Stimulated activated CD4-positive, alpha-beta T cell treated with anti-CD3 and anti-CD28 coated beads, Interleukin-12 subunit alpha, Interleukin-12 subunit beta, amount 100 ng/mL, for 4 hours (primary cell): Measurements from ENCODE around the gene HAUS8.
"Not testable (repeated sequence)": the region's sequence is repeated elsewhere in the genome, so short reads cannot be mapped to it uniquely, and the experiment has no call there.

Experiments used
- DNase-seq: peaks from one replicate; pipeline ENCODE4 v3.0.0-alpha.2; 2020

The HAUS8 gene, protein sequence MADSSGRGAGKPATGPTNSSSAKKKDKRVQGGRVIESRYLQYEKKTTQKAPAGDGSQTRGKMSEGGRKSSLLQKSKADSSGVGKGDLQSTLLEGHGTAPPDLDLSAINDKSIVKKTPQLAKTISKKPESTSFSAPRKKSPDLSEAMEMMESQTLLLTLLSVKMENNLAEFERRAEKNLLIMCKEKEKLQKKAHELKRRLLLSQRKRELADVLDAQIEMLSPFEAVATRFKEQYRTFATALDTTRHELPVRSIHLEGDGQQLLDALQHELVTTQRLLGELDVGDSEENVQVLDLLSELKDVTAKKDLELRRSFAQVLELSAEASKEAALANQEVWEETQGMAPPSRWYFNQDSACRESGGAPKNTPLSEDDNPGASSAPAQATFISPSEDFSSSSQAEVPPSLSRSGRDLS

DNA sequence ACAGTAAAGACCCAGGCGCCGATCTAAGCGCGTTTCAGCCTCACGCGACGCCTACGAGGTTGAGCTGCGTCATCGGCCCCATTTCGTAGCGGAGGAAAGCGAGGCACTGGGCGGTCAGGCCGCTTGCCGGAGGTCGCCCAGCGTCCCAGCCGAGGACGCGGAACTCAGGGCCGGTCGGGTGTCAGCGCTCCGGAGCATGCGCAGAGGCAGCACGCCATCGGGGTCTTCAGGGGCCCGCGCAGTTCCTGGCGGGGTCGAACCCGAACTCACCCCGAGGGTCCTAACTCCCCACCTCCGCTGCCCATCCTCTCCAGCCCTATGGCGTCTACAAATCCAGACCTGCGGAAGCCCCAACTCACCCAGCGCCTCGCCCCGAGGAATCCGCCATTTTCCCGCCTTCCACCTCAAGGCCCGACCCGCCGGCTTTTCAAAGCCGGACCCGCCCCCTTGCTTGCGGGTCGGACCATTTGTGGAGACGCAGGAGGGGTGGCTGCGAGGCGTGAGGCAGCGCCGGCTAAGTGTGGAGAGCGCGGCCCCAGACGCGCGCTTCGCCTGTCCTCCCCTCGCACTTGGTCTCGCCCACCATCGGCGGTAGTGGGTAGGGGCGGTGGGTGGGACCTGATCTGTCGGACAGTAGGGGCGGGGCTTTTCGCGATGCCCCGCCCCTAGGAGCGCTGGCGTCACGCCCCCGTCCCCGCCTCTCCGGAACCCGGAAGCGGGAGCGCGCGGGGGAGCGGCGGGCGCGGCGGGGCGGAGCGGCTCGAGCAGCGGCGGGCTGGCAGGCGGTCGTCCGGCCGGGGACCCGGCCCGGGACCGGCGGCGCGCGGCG lies at the start of gene HAUS8, which contains the start of gene MYO9B:
Gene HAUS8 (minus strand): TSS at position 418 of the 829 bp plus-strand sequence. CDS start 30 bp downstream, at position 388.
Gene MYO9B (plus strand): TSS at position 743 of the 829 bp plus-strand sequence. CDS start 25,941 bp downstream, outside the sequence.
- DNase-seq = peak; percentile 97

DNA sequence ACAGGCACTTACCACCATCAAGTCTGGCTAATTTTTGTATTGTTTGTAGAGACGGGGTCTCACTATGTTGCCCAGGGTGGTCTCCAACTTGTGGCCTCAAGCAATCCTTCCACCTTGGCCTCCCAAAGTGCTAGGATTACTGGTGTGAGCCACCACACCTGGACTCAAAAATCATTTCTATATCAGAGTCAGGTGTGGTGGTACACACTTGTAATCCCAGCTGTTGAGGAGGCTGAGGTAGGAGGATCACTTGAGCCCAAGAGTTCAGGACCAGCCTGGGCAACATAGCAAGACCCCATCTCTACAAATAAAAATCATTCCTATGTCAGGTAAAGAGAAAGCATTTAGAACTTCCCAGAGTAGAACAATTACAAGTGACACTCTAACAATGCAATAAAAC lies 48.8 kb upstream of the HAUS8 start:
- no peak for DNase-seq

DNA sequence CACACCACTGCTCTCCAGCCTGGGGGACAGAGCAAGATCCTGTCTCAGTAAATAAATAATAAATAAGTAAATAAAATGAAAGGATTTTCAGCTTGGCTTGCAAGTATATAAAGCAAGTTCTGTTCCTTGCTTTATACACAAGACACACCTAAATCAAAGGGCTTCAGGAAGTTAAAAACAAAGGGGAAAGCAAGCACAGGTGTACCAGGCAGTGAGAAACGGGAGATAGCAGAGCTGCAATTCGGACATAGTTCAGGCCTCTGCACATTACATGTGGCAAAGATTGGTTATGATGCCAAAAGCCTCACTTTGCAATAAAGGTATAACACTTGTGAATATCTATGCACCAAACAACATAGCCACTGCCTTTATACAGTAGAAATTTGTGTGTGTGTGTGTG lies 47.8 kb upstream of the HAUS8 start:
- no peak for DNase-seq

DNA sequence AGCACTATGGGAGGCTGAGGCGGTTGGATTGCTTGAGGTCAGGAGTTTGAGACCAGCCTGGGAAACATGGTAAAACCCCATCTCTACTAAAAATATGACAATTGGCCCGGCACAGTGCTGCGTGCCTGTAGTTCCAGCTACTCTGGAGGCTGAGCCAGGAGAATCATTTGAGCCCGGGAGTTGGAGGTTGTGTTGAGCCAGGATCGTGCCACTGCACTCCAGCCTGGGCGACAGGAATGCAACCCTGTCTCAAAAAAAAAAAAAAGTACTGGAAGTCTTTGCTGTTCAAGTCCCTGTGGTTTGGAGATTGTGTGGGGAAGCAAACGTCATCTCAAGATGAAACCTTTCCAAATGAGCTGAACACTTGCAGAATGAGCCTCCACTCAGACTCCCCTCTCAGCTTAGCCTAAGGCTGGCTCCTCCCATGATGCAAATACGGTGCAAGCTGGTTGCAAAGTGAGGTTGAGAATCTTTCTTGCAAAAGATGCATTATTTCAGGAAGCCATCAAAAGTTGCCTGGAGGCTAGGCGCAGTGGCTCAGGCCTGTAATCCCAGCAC lies 46.6 kb upstream of the HAUS8 start:
- no peak for DNase-seq

DNA sequence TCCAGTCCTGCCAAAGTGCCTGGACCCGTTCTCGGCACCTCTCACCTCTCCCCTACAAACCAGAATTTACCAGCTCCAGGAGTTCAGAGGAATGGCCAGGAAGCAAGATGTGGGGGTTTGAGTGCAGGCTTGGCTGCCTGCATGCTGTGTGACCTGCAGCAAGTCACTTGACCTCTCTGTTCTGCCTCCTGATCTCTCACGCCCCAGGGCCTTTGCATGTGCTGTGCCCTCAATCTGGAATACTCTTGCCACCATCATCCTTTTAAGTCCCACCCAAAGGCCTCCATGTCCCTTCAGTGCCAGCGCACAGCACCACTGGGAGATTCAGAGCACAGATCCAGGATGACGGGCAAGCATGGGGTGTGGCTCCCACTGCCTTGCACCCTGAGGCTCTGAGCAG lies 43.7 kb upstream of the HAUS8 start:
- DNase-seq = no peak

DNA sequence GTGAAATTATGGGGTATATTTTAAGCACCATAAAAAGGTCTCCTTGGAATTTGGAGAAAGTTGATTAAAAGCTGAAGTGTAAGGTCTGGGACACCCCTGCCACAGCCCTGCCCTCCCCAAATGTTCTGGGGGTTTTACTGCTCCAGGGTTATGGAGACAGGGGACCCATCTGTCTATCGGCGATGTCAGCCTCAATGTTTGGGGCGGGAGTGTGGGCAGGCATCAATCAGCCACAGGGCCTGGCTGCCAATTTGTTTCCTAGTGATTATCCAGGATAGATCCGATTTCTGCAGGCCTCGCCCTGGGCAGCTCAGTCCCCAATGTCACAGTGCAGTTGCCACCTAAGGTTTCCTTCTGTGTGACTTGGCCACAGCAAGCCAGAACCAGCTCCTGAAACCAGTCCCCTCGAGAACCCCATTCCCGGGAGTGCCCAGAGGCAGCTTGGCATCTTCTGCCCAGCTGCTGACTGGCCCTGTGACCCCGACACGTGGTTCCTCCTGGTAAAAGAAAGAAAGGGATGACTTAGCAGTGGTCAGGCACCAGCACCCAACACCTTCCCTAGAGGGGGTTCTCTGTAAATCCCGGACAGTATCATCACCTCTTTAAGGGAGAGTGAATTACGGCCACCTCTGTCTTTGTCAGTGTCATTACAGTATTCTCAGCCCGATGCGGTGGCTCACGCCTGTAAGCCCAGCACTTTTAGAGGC lies 41.9 kb upstream of the HAUS8 start:
- no peak for DNase-seq

DNA sequence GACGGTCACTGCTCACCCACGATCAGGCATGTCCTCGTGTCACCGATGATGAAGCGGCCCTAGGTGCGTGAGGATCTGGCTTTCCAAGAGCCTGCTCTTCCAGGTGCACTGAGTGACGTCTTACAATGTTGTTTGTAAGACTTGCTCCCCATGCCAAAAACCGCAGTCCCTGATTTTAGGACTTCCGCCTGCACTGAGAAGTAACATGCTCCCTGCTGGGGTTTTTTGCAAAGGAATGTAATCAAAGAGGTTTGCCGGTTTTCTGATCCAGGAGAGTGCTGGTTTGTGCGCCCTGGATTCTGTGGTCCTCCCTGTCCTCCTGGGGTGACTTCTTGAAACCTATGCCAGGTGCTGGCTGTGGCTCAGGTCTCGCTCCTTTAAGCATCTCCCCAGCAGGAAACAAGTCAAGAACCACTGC lies 39.2 kb upstream of the HAUS8 start:
- no peak for DNase-seq

DNA sequence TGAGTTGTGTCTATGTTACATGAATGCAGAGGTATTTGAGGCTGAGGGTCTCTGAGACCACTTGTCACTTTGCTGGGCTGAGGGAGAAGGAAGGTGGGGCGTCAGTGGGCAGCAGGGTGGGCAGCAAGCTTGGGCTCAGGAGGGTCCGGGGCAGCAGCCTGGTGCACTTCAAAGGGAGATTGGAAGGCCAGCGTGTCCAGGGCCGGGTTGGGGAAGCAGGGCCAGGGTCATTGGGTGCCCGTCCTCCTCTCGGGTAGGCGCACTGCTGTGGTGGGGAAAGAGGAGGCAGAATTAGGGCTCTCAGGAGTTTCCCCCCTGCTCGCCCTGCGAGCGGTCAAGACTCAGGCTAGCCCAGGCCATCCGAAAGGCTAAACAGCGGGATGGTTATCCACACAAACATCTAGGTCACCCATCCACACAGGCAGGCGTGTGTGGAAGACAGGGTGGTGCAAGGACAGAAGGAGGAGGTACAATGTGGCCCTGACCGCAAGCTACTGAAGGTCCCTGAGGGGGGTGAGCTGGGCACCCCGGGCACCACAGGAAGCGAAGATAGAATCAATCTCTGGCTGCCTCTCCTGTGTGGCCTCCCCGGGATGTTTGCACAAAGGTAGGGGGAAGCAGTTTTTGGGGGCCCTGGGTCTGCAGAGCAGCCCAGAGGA lies 38.0 kb upstream of the HAUS8 start:
- DNase-seq = no peak

DNA sequence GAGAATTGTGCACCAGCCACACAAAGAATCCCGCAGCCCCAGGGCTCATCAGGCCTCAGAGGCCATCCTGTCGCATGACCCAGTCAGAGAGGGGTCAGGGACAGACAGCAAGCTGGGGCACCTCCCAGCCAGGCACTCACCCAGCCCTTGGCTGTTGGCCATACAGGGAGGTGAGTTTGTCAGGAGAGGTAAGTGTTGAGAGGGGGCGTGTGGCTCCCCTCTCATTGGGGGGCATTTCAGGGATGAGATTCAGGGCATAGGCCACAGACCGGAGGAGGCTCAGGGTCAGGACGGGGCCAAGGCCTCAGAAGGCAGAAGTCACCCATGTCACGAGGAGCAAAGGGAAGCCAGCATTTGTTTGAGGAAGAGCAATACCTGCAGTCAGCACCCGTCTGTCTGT lies 37.4 kb upstream of the HAUS8 start:
- no peak for DNase-seq

DNA sequence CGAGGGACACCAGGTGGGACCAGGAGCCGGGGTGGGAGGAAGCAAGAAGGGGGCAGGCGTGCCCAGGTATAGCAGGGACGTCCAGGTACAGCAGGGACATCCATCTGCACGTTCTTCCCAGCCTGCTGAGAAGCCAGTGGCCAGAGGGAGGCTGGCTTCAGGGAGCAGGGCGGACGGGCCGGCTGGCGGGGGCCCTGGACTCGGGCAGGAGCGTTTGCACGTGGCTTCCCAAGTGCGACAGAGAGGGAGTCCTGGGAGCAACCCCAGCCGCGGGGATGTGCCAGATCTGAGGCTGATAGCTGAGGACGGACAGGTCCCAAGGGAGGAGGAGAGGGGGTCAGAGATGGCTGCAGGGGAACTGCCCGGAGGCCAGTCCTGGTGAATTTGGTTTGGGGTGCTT lies 37.0 kb upstream of the HAUS8 start:
- no peak for DNase-seq

DNA sequence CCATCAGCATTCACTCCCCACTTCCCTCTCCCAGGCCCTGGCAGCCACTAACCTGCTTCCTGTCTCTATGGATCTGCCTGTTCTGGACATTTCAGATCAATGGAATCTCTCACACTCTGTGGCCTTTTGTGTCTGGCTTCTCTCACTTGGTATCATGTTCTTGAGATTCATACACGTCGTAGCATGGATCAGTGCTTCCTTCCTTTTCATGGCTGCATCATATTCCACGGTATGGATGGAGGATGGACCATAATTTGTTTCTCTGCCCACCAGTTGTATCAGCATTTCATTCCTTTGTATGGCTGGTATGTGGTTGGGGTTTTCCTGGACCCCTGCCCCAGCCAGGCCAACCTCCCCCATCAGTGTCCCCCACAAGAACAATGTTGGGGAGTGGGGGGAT lies 36.5 kb upstream of the HAUS8 start:
- no peak for DNase-seq

DNA sequence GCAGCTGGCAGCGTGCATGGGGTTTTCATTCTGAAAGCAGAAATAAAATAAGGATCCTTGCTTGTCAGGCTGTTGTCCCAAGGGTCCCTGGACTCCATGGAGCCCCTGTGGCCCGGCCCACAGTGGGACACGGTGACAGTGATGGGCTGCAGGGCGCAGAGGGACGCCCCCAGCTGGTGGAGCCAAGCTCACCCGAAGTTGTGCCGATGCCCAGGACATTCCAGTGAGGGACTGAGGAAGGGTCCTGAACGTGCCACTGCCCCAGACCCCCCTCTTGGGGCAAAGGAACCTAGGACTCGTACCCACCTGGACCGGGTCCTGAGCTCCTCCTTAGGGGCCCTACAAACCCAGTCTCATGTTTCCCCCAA lies 35.3 kb upstream of the HAUS8 start:
- no peak for DNase-seq

DNA sequence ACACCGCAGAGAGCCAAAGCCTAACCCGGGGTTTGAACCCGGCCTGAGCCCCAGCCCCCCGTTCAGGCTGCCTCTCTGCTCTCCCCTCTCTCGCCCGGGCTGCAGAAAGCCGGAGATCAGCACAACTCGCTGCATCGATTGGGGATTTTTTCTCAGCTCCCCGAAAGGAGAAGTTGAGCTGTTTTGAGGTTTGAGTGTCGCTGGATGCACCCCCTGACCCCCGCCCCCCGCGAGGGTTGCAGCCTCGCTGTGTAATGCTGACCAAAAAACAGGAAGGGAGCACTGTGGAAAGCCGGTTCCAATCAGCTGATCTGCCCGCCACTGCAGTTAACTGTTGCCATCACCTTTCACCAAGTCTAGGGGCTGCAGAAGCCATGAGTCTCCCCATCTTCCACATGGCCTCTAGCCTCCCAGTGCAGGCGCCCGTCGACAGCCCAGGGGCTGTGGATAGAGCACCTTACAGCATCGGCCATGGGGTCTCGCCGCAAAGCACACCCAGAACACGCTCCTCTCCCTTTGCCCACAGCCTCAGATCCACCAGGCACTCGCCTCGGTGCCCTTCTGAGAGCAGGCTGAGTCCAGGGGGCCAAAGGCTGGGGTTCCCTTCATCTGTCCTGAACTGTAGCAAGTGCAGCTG lies 34.8 kb upstream of the HAUS8 start:
- DNase-seq = no peak

DNA sequence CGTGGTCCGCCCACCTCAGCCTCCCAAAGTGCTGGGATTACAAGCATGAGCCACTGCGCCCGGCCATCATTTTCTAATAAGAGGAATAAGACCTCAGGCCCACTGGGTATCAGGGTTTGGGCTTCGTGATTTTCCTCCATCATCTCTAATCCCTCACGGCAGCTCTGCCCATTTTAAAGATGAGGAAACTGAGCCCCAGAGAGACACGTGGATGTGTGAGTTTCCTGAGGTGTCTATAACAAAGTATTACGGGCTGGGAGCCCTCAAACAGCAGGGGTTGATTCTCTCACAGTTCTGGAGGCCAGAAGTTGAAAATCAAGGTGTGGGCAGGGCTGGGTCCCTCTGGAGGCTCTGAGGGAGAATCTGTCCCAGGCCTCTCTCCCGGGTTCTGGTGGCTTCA lies 34.0 kb upstream of the HAUS8 start:
- DNase-seq = no peak

DNA sequence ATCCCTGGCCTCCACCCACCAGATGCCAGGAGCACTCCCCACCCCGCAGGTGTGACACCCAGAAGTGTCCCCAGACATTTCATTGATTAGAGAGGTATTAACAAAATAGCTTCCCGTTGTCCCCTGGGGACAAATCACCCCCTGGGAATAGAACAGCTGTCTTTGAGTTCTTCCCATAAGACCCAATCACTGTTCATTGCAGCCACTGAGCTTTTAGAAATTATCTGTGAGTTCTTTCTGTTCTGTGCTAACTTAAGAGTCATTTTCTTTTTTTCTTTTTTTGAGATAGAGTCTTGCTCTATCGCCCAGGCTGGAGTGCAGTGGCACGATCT lies 33.2 kb upstream of the HAUS8 start:
- DNase-seq = no peak

DNA sequence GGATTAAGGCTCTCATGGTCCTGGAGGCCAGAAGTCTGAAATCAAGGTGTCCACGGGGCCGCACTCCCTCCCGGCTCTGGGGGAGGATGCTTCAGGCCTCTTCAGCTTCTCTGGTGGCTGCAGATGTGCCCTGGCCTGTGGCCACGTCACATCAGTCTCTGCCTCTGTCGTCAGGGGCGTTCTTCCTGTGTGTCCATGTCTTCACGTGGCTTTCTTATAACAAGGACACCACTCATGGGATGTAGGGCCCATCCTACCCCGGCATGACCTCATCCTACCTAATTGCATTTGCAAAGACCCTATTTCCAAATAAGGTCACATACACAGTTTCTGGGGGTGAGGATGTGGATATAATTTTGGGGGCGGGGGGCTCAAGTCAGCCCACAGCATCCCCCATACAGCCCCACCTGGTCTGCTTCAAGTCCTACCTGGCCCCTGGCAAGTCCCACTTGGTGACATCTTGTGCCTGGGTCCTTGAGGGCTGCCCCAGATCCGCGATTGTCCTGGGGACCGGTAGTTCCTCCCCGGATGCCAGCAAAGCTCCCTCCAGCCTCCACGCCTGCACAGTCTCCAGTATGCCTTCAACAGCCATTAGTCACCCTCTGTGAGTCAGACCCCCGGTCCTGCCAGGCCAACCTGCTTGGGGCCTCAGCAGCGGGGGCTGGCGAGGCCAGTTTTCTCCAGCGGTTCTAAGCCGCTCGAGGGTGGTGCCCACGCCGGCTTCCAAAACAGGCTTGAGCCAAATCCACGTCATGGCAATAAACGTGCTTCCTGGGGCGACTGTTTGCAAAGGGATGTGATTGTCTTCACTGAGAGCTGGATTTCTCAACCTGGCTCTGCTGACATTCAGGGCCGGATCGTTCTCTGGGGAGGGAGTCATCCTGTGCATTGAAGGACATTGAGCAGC lies 32.5 kb upstream of the HAUS8 start:
- no peak for DNase-seq

DNA sequence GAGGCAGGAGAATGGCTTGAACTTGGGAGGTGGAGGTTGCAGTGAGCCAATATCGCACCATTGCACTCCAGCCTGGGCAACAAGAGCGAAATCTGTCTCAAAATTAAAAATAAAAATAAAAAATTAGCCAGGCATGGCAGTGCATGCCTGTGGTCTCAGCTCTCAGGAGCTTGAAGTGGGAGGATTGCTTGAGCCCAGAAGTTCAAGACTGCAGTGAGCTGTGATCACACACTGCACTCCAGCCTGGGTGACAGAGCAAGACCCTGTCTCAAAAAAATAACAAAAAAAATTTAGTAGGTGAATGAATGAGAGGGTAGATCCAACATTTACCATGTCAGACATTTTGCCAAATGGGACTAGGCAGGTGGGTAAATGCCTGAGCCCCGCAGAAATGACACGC lies 31.7 kb upstream of the HAUS8 start:
- not testable (repeated sequence) for DNase-seq

DNA sequence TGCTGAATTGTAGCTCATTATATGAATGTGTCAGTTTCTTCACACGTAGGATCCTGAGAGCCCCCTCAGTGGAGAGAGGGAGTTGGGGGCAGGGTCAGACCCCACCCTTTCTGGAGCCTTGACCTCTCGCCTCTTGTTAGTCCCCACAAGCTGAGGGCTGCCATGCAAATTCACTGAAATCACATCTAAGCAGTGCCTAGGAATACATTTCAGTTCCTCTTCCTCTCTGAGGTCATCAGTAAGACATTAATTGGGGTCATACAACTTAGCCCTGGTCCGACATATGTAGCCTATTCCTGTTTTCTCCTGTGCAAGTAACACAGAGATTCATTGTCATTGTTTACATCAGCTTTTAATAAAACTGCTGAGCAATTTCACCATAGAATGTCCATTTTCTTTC lies 30.3 kb upstream of the HAUS8 start:
- DNase-seq = no peak

DNA sequence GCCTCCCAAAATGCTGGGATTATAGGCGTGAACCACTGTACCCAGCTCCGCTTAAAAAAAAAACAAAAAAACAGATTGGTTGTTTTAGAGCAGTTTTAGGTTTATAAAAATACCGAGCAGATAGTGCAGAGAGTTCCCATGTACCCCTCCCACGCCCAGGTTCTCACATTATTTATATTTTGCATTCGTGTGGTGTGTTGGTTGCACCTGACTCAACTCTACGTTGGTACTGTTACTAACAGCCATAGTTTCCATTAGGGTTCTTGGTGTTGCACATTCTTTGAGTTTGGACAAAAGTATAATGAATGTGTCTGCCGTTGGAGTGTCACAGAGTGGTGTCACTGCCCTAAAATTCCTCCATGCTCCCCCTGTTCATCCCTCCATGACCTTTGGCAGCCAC lies 29.4 kb upstream of the HAUS8 start:
- no peak for DNase-seq

DNA sequence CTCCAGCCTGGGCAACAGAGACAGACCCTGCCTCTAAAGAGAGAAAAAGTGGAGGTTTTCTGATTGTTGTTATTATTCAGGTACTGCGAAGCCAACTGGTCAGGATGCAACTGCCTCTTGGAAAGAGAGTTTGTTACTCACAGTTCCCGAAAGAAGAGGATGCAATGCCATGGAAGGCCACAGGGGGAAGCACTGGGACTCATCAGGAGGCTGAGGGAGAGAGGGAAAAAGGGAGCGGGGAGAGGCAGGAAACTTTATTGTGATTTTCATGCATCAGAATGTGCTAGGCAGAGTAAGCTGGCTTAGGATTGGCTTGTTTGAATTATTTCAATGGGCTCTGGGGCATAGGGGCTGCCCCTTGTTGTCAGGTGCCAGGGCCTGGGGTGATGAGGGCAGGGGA lies 27.9 kb upstream of the HAUS8 start:
- DNase-seq = no peak
